SK-N-SH treated with all-trans-retinoic acid at 6 μM for 48 hours (cell line): ENCODE data around the gene RFC2.

Experiments
- ATAC-seq: fragments of 200-7000 bp; cut with Tn5 transposase; 3 replicates; pipeline ENCODE4 v1.9.1; 2020; ENCODE audit warnings: mild to moderate bottlenecking, moderate library complexity
- ARNTL ChIP-seq: fragments of 450-650 bp; formaldehyde crosslinking; IDR thresholded peaks from 2 replicates; pipeline ENCODE4 v1.5.0; 2020; ENCODE audit warnings: low read depth, mild to moderate bottlenecking, moderate library complexity, borderline replicate concordance
- BACH2 ChIP-seq: fragments of 250-450 bp; sonication (Bioruptor Pico); IDR thresholded peaks from 2 replicates; pipeline ENCODE4 v1.9.0; 2021; ENCODE audit warnings: mild to moderate bottlenecking, borderline replicate concordance
- CSDC2 ChIP-seq: fragments of 250-450 bp; sonication (Bioruptor Pico); IDR thresholded peaks from 2 replicates; pipeline ENCODE4 v1.5.0; 2020; ENCODE audit warnings: mild to moderate bottlenecking, moderate library complexity
- ESRRG ChIP-seq: fragments of 250-450 bp; sonication (Bioruptor Pico); IDR thresholded peaks from 2 replicates; pipeline ENCODE4 v1.6.1; 2021; ENCODE audit warnings: mild to moderate bottlenecking
- GLIS3 ChIP-seq: fragments of 250-450 bp; sonication (Bioruptor Pico); IDR thresholded peaks from 2 replicates; pipeline ENCODE4 v1.5.0; 2020; ENCODE audit warnings: mild to moderate bottlenecking, moderate library complexity
- ISL1 ChIP-seq: fragments of 250-450 bp; sonication (Bioruptor Pico); IDR thresholded peaks from 2 replicates; pipeline ENCODE4 v2.1.2; 2022; ENCODE audit warnings: mild to moderate bottlenecking, moderate library complexity
- OSR1 ChIP-seq: fragments of 250-450 bp; sonication (Bioruptor Pico); IDR thresholded peaks from 2 replicates; pipeline ENCODE4 v1.8.0; 2022; ENCODE audit warnings: moderate library complexity, mild to moderate bottlenecking, inconsistent platforms
- PPARA ChIP-seq: fragments of 250-450 bp; sonication (Bioruptor Pico); IDR thresholded peaks from 2 replicates; pipeline ENCODE4 v1.5.0; 2020; ENCODE audit warnings: mild to moderate bottlenecking, borderline replicate concordance
- RARB ChIP-seq: fragments of 250-450 bp; sonication (Bioruptor Pico); IDR thresholded peaks from 2 replicates; pipeline ENCODE4 v1.8.0; 2021; ENCODE audit warnings: mild to moderate bottlenecking, moderate library complexity
- SNAI2 ChIP-seq: fragments of 250-450 bp; sonication (Bioruptor Pico); IDR thresholded peaks from 2 replicates; pipeline ENCODE4 v1.5.0; 2020; ENCODE audit warnings: mild to moderate bottlenecking, moderate library complexity
- TCF4 ChIP-seq: fragments of 250-450 bp; sonication (Bioruptor Pico); IDR thresholded peaks from 2 replicates; pipeline ENCODE4 v1.8.0; 2021; ENCODE audit warnings: mild to moderate bottlenecking, moderate library complexity, borderline replicate concordance
- TOX ChIP-seq: fragments of 250-450 bp; sonication (Bioruptor Pico); IDR thresholded peaks from 2 replicates; pipeline ENCODE4 v1.8.0; 2021; ENCODE audit warnings: mild to moderate bottlenecking, moderate library complexity, borderline replicate concordance
- ZC3H10 ChIP-seq: fragments of 250-450 bp; sonication (Bioruptor Pico); IDR thresholded peaks from 2 replicates; pipeline ENCODE4 v1.5.1; 2021; ENCODE audit warnings: mild to moderate bottlenecking, moderate library complexity
- ZFP3 ChIP-seq: fragments of 250-450 bp; sonication (Bioruptor Pico); IDR thresholded peaks from 2 replicates; pipeline ENCODE4 v1.5.0; 2020; ENCODE audit warnings: mild to moderate bottlenecking, moderate library complexity
- ZFP30 ChIP-seq: fragments of 450-650 bp; formaldehyde crosslinking; IDR thresholded peaks from 2 replicates; pipeline ENCODE4 v1.5.0; 2022; ENCODE audit warnings: mild to moderate bottlenecking, moderate library complexity
- ZNF565 ChIP-seq: fragments of 450-650 bp; formaldehyde crosslinking; conservative IDR thresholded peaks from 2 replicates; pipeline ENCODE4 v1.5.0; 2020; ENCODE audit warnings: low read depth, mild to moderate bottlenecking, moderate library complexity
- ZNF70 ChIP-seq: fragments of 450-650 bp; formaldehyde crosslinking; IDR thresholded peaks from 2 replicates; pipeline ENCODE4 v1.5.0; 2020; ENCODE audit warnings: mild to moderate bottlenecking, moderate library complexity
- ZNF8 ChIP-seq: fragments of 450-650 bp; formaldehyde crosslinking; IDR thresholded peaks from 2 replicates; pipeline ENCODE4 v1.5.0; 2020; ENCODE audit warnings: mild to moderate bottlenecking, moderate library complexity
- TF ChIP-seq, protein P1 (sequence below): fragments of 250-450 bp; sonication (Bioruptor Pico); IDR thresholded peaks from 2 replicates; pipeline ENCODE4 v1.8.0; 2020; ENCODE audit warnings: mild to moderate bottlenecking, moderate library complexity, borderline replicate concordance
- TF ChIP-seq, protein P2 (sequence below): fragments of 250-450 bp; sonication (Bioruptor Pico); IDR thresholded peaks from 2 replicates; pipeline ENCODE4 v1.8.0; 2021; ENCODE audit warnings: low read depth, mild to moderate bottlenecking, moderate library complexity, borderline replicate concordance
- TF ChIP-seq, protein P3 (sequence below): fragments of 250-450 bp; sonication (Bioruptor Pico); IDR thresholded peaks from 2 replicates; pipeline ENCODE4 v1.5.0; 2020; ENCODE audit warnings: mild to moderate bottlenecking, moderate library complexity
- TF ChIP-seq, protein P4 (sequence below): fragments of 250-450 bp; sonication (Bioruptor Pico); IDR thresholded peaks from 2 replicates; pipeline ENCODE4 v1.5.1; 2021; ENCODE audit warnings: mild to moderate bottlenecking, moderate library complexity
- TF ChIP-seq, protein P5 (sequence below): fragments of 250-450 bp; sonication (Bioruptor Pico); IDR thresholded peaks from 2 replicates; pipeline ENCODE4 v1.5.1; 2020; ENCODE audit warnings: low read depth, mild to moderate bottlenecking, moderate library complexity

RFC2 gene

DNA sequence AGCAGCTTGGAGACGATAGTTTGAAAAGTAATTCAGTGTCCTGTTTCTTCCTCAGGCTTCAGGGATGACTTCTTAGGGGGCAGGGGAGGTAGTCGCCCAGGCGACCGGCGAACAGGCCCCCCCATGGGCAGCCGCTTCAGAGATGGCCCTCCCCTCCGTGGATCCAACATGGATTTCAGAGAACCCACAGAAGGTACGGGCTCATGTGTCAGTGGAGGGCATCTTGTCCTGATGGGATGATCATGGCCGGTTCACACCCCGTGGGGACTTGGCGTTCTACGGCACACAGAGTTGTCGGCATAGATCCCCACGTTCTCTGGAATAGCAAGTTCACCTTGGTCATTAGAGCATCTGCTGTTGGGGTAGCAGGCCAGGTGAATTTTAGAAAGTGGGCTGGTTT is 59.5 kb downstream of the RFC2 start:
- TF ChIP-seq ESRRG: no peak
- no peak for TF ChIP-seq ZFP30
- TF ChIP-seq OSR1: no peak
- no peak for TF ChIP-seq ISL1 (CRISPR knock-in tag)
- TF ChIP-seq, protein P1, sequence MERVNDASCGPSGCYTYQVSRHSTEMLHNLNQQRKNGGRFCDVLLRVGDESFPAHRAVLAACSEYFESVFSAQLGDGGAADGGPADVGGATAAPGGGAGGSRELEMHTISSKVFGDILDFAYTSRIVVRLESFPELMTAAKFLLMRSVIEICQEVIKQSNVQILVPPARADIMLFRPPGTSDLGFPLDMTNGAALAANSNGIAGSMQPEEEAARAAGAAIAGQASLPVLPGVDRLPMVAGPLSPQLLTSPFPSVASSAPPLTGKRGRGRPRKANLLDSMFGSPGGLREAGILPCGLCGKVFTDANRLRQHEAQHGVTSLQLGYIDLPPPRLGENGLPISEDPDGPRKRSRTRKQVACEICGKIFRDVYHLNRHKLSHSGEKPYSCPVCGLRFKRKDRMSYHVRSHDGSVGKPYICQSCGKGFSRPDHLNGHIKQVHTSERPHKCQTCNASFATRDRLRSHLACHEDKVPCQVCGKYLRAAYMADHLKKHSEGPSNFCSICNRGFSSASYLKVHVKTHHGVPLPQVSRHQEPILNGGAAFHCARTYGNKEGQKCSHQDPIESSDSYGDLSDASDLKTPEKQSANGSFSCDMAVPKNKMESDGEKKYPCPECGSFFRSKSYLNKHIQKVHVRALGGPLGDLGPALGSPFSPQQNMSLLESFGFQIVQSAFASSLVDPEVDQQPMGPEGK (CRISPR knock-in tag): no peak
- no peak for TF ChIP-seq CSDC2 (CRISPR knock-in tag)
- no peak for TF ChIP-seq ZFP3 (CRISPR knock-in tag)
- no peak for ATAC-seq

DNA sequence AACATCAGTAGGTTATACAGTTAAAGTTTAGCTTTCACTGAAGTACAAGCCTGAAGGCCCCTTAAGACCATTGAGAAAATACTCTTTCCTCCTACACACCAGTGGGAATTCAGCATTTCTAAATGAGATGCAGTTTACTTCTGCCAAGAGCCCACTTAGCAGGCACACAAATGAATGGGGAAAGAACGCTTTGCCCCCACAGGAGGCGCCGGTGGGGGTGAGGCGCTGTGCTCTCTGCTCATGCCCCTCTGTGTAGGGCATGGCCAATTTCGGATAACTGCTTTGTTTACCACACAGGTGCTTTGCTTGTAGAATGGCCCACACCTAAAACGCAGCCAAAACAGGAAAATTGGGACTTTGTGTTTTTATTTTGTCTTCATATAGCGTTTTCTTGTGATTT is 60.3 kb downstream of the RFC2 start:
- no peak for ATAC-seq
- no peak for TF ChIP-seq ISL1 (CRISPR knock-in tag)
- TF ChIP-seq ZFP3 (CRISPR knock-in tag): 0 out of 2 replicates have a peak, but pooled peaks have one; percentile 1

DNA sequence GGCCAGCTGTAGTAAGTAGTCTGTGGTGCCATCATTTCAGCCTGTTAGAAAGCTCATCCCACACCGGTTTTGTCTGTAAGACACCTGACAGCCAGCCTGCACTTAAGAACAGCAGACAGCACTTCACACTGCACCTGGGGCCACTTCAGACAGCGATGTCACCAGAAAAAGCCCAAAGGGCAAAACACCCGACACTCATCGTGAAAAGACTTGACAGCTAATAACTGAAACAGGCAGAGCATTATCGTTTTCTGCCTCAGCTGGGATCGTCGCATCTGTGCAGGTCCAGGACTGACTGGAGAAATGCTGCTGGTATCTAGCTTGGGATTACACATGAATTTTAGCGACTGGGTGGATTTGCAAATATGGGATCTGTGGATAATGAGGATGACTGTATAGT is 61.1 kb downstream of the RFC2 start:
- TF ChIP-seq ESRRG (no peak), ZNF8 (CRISPR knock-in tag) (no peak), TCF4 (CRISPR knock-in tag) (no peak), ZNF70 (no peak), CSDC2 (CRISPR knock-in tag) (no peak), OSR1 (no peak), ZC3H10 (CRISPR knock-in tag) (no peak), PPARA (no peak), RARB (no peak), GLIS3 (no peak), TOX (no peak), ZFP3 (CRISPR knock-in tag) (no peak), SNAI2 (no peak), ZNF565 (CRISPR knock-in tag) (no peak), BACH2 (CRISPR knock-in tag) (no peak), ISL1 (CRISPR knock-in tag) (no peak)
- TF ChIP-seq, protein P2, sequence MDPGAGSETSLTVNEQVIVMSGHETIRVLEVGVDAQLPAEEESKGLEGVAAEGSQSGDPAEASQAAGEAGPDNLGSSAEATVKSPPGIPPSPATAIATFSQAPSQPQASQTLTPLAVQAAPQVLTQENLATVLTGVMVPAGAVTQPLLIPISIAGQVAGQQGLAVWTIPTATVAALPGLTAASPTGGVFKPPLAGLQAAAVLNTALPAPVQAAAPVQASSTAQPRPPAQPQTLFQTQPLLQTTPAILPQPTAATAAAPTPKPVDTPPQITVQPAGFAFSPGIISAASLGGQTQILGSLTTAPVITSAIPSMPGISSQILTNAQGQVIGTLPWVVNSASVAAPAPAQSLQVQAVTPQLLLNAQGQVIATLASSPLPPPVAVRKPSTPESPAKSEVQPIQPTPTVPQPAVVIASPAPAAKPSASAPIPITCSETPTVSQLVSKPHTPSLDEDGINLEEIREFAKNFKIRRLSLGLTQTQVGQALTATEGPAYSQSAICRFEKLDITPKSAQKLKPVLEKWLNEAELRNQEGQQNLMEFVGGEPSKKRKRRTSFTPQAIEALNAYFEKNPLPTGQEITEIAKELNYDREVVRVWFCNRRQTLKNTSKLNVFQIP: no peak
- TF ChIP-seq, protein P3, sequence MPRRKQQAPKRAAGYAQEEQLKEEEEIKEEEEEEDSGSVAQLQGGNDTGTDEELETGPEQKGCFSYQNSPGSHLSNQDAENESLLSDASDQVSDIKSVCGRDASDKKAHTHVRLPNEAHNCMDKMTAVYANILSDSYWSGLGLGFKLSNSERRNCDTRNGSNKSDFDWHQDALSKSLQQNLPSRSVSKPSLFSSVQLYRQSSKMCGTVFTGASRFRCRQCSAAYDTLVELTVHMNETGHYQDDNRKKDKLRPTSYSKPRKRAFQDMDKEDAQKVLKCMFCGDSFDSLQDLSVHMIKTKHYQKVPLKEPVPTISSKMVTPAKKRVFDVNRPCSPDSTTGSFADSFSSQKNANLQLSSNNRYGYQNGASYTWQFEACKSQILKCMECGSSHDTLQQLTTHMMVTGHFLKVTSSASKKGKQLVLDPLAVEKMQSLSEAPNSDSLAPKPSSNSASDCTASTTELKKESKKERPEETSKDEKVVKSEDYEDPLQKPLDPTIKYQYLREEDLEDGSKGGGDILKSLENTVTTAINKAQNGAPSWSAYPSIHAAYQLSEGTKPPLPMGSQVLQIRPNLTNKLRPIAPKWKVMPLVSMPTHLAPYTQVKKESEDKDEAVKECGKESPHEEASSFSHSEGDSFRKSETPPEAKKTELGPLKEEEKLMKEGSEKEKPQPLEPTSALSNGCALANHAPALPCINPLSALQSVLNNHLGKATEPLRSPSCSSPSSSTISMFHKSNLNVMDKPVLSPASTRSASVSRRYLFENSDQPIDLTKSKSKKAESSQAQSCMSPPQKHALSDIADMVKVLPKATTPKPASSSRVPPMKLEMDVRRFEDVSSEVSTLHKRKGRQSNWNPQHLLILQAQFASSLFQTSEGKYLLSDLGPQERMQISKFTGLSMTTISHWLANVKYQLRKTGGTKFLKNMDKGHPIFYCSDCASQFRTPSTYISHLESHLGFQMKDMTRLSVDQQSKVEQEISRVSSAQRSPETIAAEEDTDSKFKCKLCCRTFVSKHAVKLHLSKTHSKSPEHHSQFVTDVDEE (CRISPR knock-in tag): no peak
- TF ChIP-seq, protein P4, sequence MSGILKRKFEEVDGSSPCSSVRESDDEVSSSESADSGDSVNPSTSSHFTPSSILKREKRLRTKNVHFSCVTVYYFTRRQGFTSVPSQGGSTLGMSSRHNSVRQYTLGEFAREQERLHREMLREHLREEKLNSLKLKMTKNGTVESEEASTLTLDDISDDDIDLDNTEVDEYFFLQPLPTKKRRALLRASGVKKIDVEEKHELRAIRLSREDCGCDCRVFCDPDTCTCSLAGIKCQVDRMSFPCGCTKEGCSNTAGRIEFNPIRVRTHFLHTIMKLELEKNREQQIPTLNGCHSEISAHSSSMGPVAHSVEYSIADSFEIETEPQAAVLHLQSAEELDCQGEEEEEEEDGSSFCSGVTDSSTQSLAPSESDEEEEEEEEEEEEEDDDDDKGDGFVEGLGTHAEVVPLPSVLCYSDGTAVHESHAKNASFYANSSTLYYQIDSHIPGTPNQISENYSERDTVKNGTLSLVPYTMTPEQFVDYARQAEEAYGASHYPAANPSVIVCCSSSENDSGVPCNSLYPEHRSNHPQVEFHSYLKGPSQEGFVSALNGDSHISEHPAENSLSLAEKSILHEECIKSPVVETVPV (CRISPR knock-in tag): no peak
- TF ChIP-seq, protein P5, sequence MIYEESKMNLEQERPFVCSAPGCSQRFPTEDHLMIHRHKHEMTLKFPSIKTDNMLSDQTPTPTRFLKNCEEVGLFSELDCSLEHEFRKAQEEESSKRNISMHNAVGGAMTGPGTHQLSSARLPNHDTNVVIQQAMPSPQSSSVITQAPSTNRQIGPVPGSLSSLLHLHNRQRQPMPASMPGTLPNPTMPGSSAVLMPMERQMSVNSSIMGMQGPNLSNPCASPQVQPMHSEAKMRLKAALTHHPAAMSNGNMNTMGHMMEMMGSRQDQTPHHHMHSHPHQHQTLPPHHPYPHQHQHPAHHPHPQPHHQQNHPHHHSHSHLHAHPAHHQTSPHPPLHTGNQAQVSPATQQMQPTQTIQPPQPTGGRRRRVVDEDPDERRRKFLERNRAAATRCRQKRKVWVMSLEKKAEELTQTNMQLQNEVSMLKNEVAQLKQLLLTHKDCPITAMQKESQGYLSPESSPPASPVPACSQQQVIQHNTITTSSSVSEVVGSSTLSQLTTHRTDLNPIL (CRISPR knock-in tag): no peak
- no peak for ATAC-seq

DNA sequence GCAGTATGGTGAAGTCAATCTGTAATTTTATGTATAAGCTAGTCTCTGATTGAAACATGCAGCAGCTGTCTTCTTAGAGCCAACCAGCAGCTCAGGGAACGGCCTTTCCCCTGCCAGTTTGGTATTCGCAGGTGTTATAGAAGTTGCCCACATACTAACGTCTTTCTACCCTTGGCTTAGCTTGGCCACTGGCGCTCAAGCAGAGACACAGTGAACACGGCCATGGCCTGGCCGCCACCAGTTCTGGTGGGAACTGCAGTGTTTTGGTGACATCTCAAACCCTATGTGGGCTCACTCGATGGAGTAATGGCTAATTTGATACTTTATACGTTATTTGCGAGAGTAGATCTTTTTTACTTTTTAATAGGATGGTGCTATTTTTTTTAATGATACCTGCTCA is 63.0 kb downstream of the RFC2 start:
- TF ChIP-seq RARB (no peak), GLIS3 (no peak), ISL1 (CRISPR knock-in tag) (no peak), ZC3H10 (CRISPR knock-in tag) (no peak), ESRRG (no peak), ARNTL (no peak), OSR1 (no peak), BACH2 (CRISPR knock-in tag) (no peak), ZNF70 (no peak), TCF4 (CRISPR knock-in tag) (no peak), TOX (no peak), PPARA (no peak)
- TF ChIP-seq, protein P5 (CRISPR knock-in tag): no peak
- TF ChIP-seq, protein P4 (CRISPR knock-in tag): no peak
- no peak for ATAC-seq
